Endothelial cell of umbilical vein (primary cell): ENCODE results near the gene LACTB. TPM values are rescaled to one million over a fixed set of nuclear protein-coding genes. Genes with fewer than 3 reads are reported as not detected.

ENCODE experiments used
- BruUV-seq: library from RNA; stranded (reverse); fragments of 400-500 nt; replicated peaks from 2 replicates; lab custom pipeline; 2021; lab: Mats Ljungman, UMichigan
- CTCF ChIA-PET: fragments of 300-600, 350-600 bp; sonication (Branson Sonifier 250); formaldehyde crosslinking; loops from one replicate; lab custom pipeline; 2021; ENCODE audit warnings: antibody characterized with exemption, inconsistent platforms; lab: Charles Lee
- POLR2A ChIA-PET: fragments of 300-600, 350-600 bp; sonication (Branson Sonifier 250); formaldehyde crosslinking; loops from one replicate; lab custom pipeline; 2021; ENCODE audit warnings: antibody characterized with exemption, inconsistent platforms; lab: Charles Lee
- DNase-seq: peaks from one replicate; pipeline ENCODE4 v3.0.0-alpha.2; 2011; ENCODE audit warnings: low read depth, low spot score
- FAIRE-seq: peaks from 2 replicates; lab custom pipeline; 2011; peaks lifted over from hg19 to GRCh38; lab: Jason Lieb, UNC
- H2AFZ ChIP-seq: 2 replicates; pipeline ENCODE4 v1.6.0; 2012; ENCODE audit warnings: low read depth, low read length, control low read depth, inconsistent platforms
- H3K27ac ChIP-seq: 2 replicates; pipeline ENCODE4 v1.5.1; 2011; ENCODE audit warnings: low read depth, mild to moderate bottlenecking, control low read depth, low read length, moderate library complexity; ENCODE audit not compliant: insufficient read depth
- H3K27me3 ChIP-seq, 2 experiments: 2 replicates each; pipeline versions ENCODE4 v1.6.0 to v1.6.1; 2011; ENCODE audit warnings: low read length in 2 of 2, mixed read lengths in 1 of 2; ENCODE audit not compliant: control insufficient read depth in 2 of 2, insufficient read depth in 2 of 2
- H3K36me3 ChIP-seq, 2 experiments: 2 replicates in 1 of 2; 3 replicates in 1 of 2; pipeline ENCODE4 v1.5.1; 2011; ENCODE audit warnings: low read length in 2 of 2, mild to moderate bottlenecking in 1 of 2, moderate library complexity in 1 of 2; ENCODE audit not compliant: control insufficient read depth in 2 of 2, insufficient read depth in 2 of 2; ENCODE audit errors: extremely low read depth in 1 of 2
- H3K4me1 ChIP-seq: 3 replicates; pipeline ENCODE4 v1.5.1; 2011; ENCODE audit warnings: mild to moderate bottlenecking, low read length; ENCODE audit not compliant: control insufficient read depth, insufficient read depth; ENCODE audit errors: extremely low read depth
- H3K4me2 ChIP-seq: 2 replicates; pipeline ENCODE4 v1.6.1; 2011; ENCODE audit warnings: low read length, control low read depth, mixed read lengths; ENCODE audit not compliant: insufficient read depth
- H3K4me3 ChIP-seq, 3 experiments: fragments of 200-600 bp in 1 of 3; sonication (generic), shearing (Covaris generic) in 1 of 3; replicated peaks in 1 of 3; 2 replicates each; pipeline ENCODE4 v1.5.1; 2011 to 2016; ENCODE audit warnings: control low read depth in 3 of 3, low read length in 3 of 3, mild to moderate bottlenecking in 2 of 3, inconsistent platforms in 1 of 3, low read depth in 1 of 3, moderate library complexity in 1 of 3; ENCODE audit not compliant: insufficient read depth in 1 of 3
- H3K79me2 ChIP-seq: 2 replicates; pipeline ENCODE4 v1.6.0; 2012; ENCODE audit warnings: low read length, inconsistent platforms; ENCODE audit not compliant: control insufficient read depth, insufficient read depth
- H3K9ac ChIP-seq: replicated peaks from 2 replicates; pipeline ENCODE3; 2011; ENCODE audit warnings: low read length, control low read depth; ENCODE audit not compliant: insufficient read depth; ENCODE audit errors: extremely low read depth
- H3K9me1 ChIP-seq: replicated peaks from 3 replicates; pipeline ENCODE4 v1.6.0; 2011; ENCODE audit warnings: mild to moderate bottlenecking, low read length; ENCODE audit not compliant: control insufficient read depth, insufficient read depth; ENCODE audit errors: extremely low read depth
- H3K9me3 ChIP-seq: replicated peaks from 2 replicates; pipeline ENCODE4 v1.5.1; 2012; ENCODE audit warnings: low read length, inconsistent platforms; ENCODE audit not compliant: control insufficient read depth, insufficient read depth
- H4K20me1 ChIP-seq: replicated peaks from 2 replicates; pipeline ENCODE3; 2011; ENCODE audit warnings: mild to moderate bottlenecking, low read length; ENCODE audit not compliant: control insufficient read depth, insufficient read depth; ENCODE audit errors: extremely low read depth
- EZH2 ChIP-seq: IDR thresholded peaks from 2 replicates; pipeline ENCODE4 v1.6.1; 2012; ENCODE audit warnings: borderline replicate concordance, low read depth, mild to moderate bottlenecking, moderate library complexity, low read length, inconsistent platforms; ENCODE audit not compliant: severe bottlenecking
- FOS ChIP-seq: IDR thresholded peaks from 2 replicates; pipeline ENCODE4 v1.6.1; 2011; ENCODE audit warnings: mild to moderate bottlenecking, low read length, moderate library complexity, borderline replicate concordance; ENCODE audit not compliant: insufficient read depth
- GATA2 ChIP-seq: IDR thresholded peaks from 2 replicates; pipeline ENCODE4 v1.7.0; 2011; ENCODE audit warnings: low read depth, mild to moderate bottlenecking, moderate library complexity, mixed read lengths, low read length; ENCODE audit not compliant: insufficient read length, insufficient read depth
- JUN ChIP-seq: IDR thresholded peaks from 2 replicates; pipeline ENCODE4 v1.6.1; 2011; ENCODE audit warnings: borderline replicate concordance, low read depth; ENCODE audit not compliant: insufficient read length, insufficient read depth
- MYC ChIP-seq: IDR thresholded peaks from one replicate; pipeline ENCODE4 v1.6.1; 2011; ENCODE audit warnings: mild to moderate bottlenecking, low read depth, low read length
- POLR2A ChIP-seq: IDR thresholded peaks from 2 replicates; pipeline ENCODE4 v1.6.1; 2012; ENCODE audit warnings: low read depth, mild to moderate bottlenecking, control low read depth, low read length
- POLR2AphosphoS5 ChIP-seq: IDR thresholded peaks from 2 replicates; pipeline ENCODE4 v1.6.1; 2012; ENCODE audit warnings: low read depth, mild to moderate bottlenecking, control low read depth, low read length, moderate library complexity; ENCODE audit not compliant: insufficient read depth
- dilution Hi-C: fragments of 300-500 bp; cut with MboI; formaldehyde crosslinking; loops from one replicate; pipeline ENCODE4 v1.15.0; 2019; ENCODE audit warnings: low sequenced_read_pairs; ENCODE audit not compliant: extremely low pct_ligation_motif_present
- intact Hi-C: fragments of 100-400 bp; cut with micrococcal nuclease; formaldehyde crosslinking; loops from one replicate; pipeline ENCODE4 v1.10.0; 2022
- polyA plus RNA-seq, 4 experiments: library from polyadenylated mRNA; depleted of rRNA in 3 of 4; stranded (reverse) in 3 of 4; unstranded in 1 of 4; fragments of >200 nt; gene quantifications; 2 replicates each; pipeline versions ENCODE4 v1.2.1 to v1.2.3, GENCODE V29; 2011 to 2012; ENCODE audit warnings: missing spikeins in 1 of 4
- total RNA-seq: library from RNA; stranded (reverse); gene quantifications from 2 replicates; pipeline ENCODE4 v1.2.3, GENCODE V29; 2021
- TF ChIP-seq, protein P1 (sequence below), 2 donors: IDR thresholded peaks; 1 replicate in 1 of 2; 2 replicates in 1 of 2; pipeline ENCODE4 v1.5.1; 2011; ENCODE audit warnings: low read length in 2 of 2, mild to moderate bottlenecking in 2 of 2, moderate library complexity in 2 of 2, control low read depth in 1 of 2, inconsistent platforms in 1 of 2, low read depth in 1 of 2; ENCODE audit not compliant: insufficient read depth in 1 of 2; ENCODE audit errors: extremely low read depth in 1 of 2
- TF ChIP-seq, protein P2 (sequence below): IDR thresholded peaks from 2 replicates; pipeline ENCODE4 v1.6.1; 2011; ENCODE audit not compliant: insufficient read depth, insufficient read length

Gene LACTB
- total and polyA plus RNA-seq, 2 donors (not counting 3 experiments of a cell fraction or from before 2014, with no cell fraction given): 14.0 to 26.1 TPM

DNA sequence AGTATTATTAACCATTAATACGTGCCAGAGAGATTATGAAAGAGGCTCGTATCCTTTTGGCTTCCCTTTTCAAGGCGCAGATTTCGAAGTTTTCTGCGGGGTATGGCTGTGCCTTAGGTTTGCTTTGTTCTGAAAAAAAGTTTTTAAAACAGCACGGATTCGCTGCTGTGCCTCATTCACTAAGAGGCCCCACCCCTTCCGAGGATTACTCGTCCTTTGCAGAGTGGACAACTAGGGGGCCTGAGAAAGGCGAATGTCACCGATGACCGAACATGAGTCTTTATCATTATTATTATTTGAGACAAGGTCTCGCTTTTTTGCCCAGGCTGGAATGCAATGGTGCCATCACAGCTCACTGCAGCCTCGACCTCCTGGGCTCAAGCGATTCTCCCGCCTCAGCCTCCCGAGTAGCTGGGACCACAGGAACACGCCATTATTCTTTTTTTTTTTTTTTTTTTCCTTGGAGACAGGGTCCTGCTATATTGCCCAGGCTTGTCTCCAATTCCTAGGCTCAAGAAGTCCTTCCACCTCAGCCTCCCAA lies 36.3 kb downstream of the LACTB start:
- Histone ChIP-seq H3K4me1 (peaks cover 11% of the 10 kb centered on the region), H3K9ac (peak overlapping the region; percentile 81), H3K9me1 (no peaks in the 10 kb centered on the region), H2AFZ (peak overlapping the region; percentile 56), H3K9me3 (no peaks in the 10 kb centered on the region), H3K36me3 (peaks cover 3 to 7% of the 10 kb centered on the region in 2 experiments), H3K27me3 (no peaks in the 10 kb centered on the region), H3K4me2 (peak overlapping the region; percentile 62), H3K79me2 (peaks cover 24% of the 10 kb centered on the region), H3K4me3 (peak overlapping the region; percentile 54 to 98 (median 88)), H4K20me1 (no peaks in the 10 kb centered on the region), H3K27ac (peak overlapping the region; percentile 71)
- peak; percentile 24 for FAIRE-seq
- intact Hi-C loops: loop anchor here (1.0 to 5.0 kb wide), 6 partner anchors 31 to 129 kb away; partner anchors contain the start of genes APH1B, LACTB and RAB8B
- ChIA-PET POLR2A (interaction anchor here (0.5 to 1.4 kb wide), 11 partner anchors 9 to 230 kb away, joined by 3 to 9 read pairs (median 4); partner anchors contain the start of genes LACTB and RAB8B), CTCF (interaction anchor here (0.9 to 1.8 kb wide), 7 partner anchors 13 to 245 kb away, joined by 3 to 7 read pairs (median 4); partner anchors contain the start of gene APH1B)
- DNase-seq: peak; percentile 70
- no peak for TF ChIP-seq FOS
- TF ChIP-seq MYC: no peak
- TF ChIP-seq, protein P1, sequence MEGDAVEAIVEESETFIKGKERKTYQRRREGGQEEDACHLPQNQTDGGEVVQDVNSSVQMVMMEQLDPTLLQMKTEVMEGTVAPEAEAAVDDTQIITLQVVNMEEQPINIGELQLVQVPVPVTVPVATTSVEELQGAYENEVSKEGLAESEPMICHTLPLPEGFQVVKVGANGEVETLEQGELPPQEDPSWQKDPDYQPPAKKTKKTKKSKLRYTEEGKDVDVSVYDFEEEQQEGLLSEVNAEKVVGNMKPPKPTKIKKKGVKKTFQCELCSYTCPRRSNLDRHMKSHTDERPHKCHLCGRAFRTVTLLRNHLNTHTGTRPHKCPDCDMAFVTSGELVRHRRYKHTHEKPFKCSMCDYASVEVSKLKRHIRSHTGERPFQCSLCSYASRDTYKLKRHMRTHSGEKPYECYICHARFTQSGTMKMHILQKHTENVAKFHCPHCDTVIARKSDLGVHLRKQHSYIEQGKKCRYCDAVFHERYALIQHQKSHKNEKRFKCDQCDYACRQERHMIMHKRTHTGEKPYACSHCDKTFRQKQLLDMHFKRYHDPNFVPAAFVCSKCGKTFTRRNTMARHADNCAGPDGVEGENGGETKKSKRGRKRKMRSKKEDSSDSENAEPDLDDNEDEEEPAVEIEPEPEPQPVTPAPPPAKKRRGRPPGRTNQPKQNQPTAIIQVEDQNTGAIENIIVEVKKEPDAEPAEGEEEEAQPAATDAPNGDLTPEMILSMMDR (IDR thresholded peaks at IDR 0.05; ENCODE audit: extremely low read depth in 1 of 2, insufficient read depth in 1 of 2, low read depth in 1 of 2, low read length in 2 of 2): no peak
- TF ChIP-seq, protein P2, sequence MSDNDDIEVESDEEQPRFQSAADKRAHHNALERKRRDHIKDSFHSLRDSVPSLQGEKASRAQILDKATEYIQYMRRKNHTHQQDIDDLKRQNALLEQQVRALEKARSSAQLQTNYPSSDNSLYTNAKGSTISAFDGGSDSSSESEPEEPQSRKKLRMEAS: no peak
- TF ChIP-seq POLR2AphosphoS5: no peak
- TF ChIP-seq POLR2A: no peak
- TF ChIP-seq EZH2: no peak
- TF ChIP-seq GATA2: no peak
- TF ChIP-seq JUN: no peak
- dilution Hi-C loops: no loop called here
- TSS peak; percentile 73 for BruUV-seq
